ENCODE data around the gene BEAN1.

BEAN1 gene

GRCh38 chr16:66493490-66494401 lies 66.7 kb downstream of the BEAN1 start:
- TF ChIP-seq GATA2 (IDR thresholded peaks at IDR 0.05; ENCODE audit: low read depth, low read length), result no peak
- TF ChIP-seq GATA3 (IDR thresholded peaks at IDR 0.05; ENCODE audit: low read depth, low read length), result no peak

GRCh38 chr16:66494916-66495315 lies 67.8 kb downstream of the BEAN1 start:
- no peak for TF ChIP-seq GATA2 (IDR thresholded peaks at IDR 0.05; ENCODE audit: low read depth, low read length)
- TF ChIP-seq GATA3 (IDR thresholded peaks at IDR 0.05; ENCODE audit: low read depth, low read length), result no peak

DNA sequence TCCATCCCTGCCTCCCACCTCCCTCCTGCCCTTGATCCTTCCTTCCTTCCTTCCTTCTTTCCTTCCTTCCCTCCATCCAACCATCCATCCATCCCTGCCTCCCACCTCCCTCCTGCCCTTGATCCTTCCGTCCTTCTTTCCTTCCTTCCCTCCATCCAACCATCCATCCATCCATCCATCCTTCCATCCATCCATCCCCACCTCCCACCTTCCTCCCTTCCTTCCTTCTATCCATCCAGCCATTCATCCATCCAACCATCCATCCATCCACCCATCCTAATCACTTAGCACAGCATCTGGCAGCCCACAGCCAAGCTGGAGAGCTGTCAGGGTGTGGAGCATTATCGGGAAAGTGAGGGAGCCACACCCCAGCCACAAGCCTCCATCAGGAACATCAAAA lies 68.3 kb downstream of the BEAN1 start:
- TF ChIP-seq GATA2 (IDR thresholded peaks at IDR 0.05; ENCODE audit: low read depth, low read length) (no peak), GATA3 (IDR thresholded peaks at IDR 0.05; ENCODE audit: low read depth, low read length) (no peak)

DNA sequence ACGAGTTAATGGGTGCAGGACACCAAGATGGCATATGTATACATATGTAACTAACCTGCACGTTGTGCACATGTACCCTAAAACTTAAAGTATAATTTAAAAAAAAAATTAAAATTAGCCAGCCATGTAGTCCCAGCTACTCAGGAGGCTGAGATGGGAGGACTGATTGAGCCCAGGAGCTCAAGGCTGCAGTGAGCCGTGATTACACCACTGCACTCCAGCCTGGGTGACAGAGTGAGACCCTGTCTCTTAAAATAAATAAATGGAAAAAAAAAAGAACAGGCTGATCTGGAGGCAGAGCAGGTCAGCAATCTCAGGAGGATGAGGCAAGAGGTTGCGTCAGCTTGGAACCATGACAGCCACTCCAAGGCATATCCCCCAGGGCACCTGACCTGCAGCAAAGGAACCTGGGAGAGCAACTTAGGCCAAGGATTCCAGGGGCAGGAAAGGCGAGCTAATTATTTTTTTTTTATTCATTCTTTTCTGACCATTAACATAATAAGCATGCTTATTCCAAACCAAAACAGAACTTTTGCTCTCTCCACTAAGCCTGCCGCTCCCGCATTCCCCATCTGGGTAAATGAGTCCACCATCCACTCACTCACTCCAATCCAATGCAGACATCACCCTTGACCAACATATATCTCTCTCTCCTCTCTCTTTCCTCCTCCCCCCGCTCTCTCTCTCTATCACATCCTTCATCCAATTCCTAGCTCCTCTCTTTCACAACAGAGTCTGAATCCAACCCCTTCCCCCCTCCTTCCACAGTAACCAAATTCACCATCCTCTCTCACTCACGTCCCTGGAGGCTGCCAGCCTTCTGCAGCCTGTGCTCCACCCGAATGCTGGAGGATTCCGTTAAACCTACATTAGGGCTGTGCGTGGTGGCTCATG lies 75.2 kb downstream of the BEAN1 start:
- no peak for TF ChIP-seq GATA3 (IDR thresholded peaks at IDR 0.05; ENCODE audit: low read depth, low read length)
- no peak for TF ChIP-seq GATA2 (IDR thresholded peaks at IDR 0.05; ENCODE audit: low read depth, low read length)

GRCh38 chr16:66503030-66503429 lies 75.9 kb downstream of the BEAN1 start:
- TF ChIP-seq GATA3 (IDR thresholded peaks at IDR 0.05; ENCODE audit: low read depth, low read length), result no peak
- TF ChIP-seq GATA2 (IDR thresholded peaks at IDR 0.05; ENCODE audit: low read depth, low read length), result no peak

DNA sequence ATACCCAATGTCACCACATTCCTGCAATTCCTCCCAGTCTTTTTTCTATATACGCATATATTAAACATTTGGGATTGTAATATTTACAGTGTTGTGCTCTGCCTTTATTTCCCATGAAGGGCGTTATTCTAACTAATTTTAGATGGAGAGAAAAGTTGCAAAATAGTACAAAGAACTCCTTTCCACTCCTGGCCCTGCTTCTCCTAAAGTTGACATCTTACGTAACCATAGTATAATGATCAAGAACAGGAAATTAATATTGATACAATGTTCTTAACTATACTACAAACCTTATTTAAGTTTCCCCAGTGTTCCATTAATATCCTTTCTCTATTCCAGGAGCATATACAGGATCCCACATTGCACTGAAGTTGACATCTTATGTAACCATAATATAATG lies 76.5 kb downstream of the BEAN1 start:
- TF ChIP-seq GATA3 (IDR thresholded peaks at IDR 0.05; ENCODE audit: low read depth, low read length) (no peak), GATA2 (IDR thresholded peaks at IDR 0.05; ENCODE audit: low read depth, low read length) (no peak)

GRCh38 chr16:66507731-66508239 lies 80.7 kb downstream of the BEAN1 start:
- TF ChIP-seq GATA3 (IDR thresholded peaks at IDR 0.05; ENCODE audit: low read depth, low read length) (no peak), GATA2 (IDR thresholded peaks at IDR 0.05; ENCODE audit: low read depth, low read length) (no peak)

GRCh38 chr16:66508248-66508913 lies 81.3 kb downstream of the BEAN1 start:
- TF ChIP-seq GATA3 (IDR thresholded peaks at IDR 0.05; ENCODE audit: low read depth, low read length), result no peak
- TF ChIP-seq GATA2 (IDR thresholded peaks at IDR 0.05; ENCODE audit: low read depth, low read length), result no peak

- TF ChIP-seq GATA2 (IDR thresholded peaks at IDR 0.05; ENCODE audit: low read depth, low read length) (no peak), GATA3 (IDR thresholded peaks at IDR 0.05; ENCODE audit: low read depth, low read length) (no peak)
Observed at GRCh38 chr16:66508914-66509496, 81.9 kb downstream of the BEAN1 start.

DNA sequence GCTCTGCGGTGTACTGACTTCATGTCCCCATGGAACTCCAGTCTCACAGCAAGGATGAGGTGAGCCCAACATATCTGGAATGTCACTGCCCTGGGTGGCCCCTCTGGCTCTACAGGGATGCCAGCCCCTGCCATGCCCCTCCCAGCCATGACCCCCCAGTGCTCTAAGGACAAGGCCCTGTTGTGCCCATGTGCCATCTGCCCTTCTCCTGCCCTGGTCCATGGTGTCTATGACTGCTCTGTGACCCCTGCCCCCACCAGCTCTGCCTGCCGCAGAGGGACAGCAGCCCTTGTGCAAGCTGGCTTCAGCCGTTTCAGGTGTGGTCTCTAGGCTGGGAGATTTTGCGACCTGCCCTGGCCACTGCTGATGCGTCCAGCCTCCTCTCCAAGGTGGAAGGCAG lies 82.5 kb downstream of the BEAN1 start:
- no peak for TF ChIP-seq GATA3 (IDR thresholded peaks at IDR 0.05; ENCODE audit: low read depth, low read length)
- no peak for TF ChIP-seq GATA2 (IDR thresholded peaks at IDR 0.05; ENCODE audit: low read depth, low read length)

DNA sequence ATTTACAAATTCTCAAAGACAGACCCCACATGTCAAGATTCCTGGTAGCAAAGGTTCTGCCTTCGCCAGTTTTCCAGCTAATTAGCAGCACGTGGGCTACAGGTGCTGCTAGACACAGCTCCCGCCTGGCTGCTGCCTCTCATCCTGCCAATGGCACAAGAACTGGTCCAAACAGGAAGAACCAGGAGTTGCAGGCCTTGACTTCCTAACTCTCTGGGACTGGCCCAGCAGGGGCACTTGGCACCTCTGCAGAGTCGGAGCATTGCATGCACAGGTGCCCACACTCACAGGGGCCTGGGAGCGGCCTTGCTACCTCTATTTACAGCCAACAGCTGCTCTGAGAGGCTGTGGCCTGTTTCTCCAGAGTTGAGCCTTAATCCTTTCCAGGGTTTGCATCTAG lies 83.2 kb downstream of the BEAN1 start:
- no peak for TF ChIP-seq GATA2 (IDR thresholded peaks at IDR 0.05; ENCODE audit: low read depth, low read length)
- no peak for TF ChIP-seq GATA3 (IDR thresholded peaks at IDR 0.05; ENCODE audit: low read depth, low read length)

DNA sequence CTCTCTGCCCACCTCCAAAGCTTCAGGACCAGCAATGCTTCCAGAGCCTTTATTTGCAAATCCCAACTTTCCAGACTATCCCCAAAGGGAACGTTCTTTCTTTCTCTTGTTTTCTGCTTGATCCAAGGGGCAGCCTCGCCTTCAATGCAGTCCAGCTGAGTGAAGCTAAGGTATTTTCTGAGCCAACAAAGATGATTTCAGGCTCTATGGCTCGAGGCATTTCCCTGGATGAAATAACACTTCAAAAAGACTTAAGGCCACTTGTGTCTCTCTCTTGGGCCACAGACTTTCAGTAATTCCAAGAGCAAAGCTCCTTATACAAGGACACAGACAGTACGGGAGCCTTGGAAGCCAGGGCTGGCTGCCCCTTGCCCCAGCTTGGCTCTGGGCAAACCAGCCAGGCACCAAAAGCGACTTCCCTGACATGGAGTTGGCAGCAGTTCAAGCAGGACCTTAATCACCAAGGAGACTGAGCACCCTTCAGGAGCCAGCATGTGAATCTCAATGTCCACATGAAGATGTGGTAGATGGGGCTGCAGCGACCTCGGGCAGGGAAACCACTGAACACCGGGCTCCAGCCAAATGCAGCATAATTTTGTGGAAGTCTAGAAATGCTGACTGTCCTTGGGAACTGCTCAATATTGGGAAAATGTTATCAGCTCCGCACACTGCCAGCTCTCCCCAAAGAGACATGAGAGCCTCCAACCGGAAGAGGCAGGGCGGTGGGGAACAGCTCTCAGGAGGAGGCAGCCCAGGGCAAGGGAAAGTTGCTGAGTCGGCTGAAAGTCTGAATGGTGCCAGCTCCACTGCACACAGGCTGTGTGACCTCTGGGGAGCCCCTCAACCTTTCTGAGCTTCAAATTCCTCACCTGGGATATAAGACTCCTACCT lies 83.9 kb downstream of the BEAN1 start:
- TF ChIP-seq GATA2 (IDR thresholded peaks at IDR 0.05; ENCODE audit: low read depth, low read length), result no peak
- TF ChIP-seq GATA3 (IDR thresholded peaks at IDR 0.05; ENCODE audit: low read depth, low read length), result no peak

Measured in SH-SY5Y (cell line).